ENCODE results near the gene EBLN1. TPM values are rescaled to one million over a fixed set of nuclear protein-coding genes. Genes with fewer than 3 reads are reported as not detected.

Gene EBLN1
- polyA plus RNA-seq, 1 experiment, result not detected

GRCh38 chr10:22174442-22174841 lies 43.4 kb downstream of the EBLN1 start:
- POLR2A ChIA-PET, result no interaction called here
- CTCF ChIA-PET, result no interaction called here
- Histone ChIP-seq H3K36me3 (ENCODE audit: control insufficient read depth, insufficient read depth, low read length) (no peaks in the 10 kb centered on the region), H3K27me3 (ENCODE audit: control insufficient read depth, insufficient read depth, low read length) (no peaks in the 10 kb centered on the region), H3K4me3 (ENCODE audit: low read depth, low read length) (no peak overlapping the region)
- no peak for DNase-seq (ENCODE audit: low read depth)
- TF ChIP-seq, protein P1, sequence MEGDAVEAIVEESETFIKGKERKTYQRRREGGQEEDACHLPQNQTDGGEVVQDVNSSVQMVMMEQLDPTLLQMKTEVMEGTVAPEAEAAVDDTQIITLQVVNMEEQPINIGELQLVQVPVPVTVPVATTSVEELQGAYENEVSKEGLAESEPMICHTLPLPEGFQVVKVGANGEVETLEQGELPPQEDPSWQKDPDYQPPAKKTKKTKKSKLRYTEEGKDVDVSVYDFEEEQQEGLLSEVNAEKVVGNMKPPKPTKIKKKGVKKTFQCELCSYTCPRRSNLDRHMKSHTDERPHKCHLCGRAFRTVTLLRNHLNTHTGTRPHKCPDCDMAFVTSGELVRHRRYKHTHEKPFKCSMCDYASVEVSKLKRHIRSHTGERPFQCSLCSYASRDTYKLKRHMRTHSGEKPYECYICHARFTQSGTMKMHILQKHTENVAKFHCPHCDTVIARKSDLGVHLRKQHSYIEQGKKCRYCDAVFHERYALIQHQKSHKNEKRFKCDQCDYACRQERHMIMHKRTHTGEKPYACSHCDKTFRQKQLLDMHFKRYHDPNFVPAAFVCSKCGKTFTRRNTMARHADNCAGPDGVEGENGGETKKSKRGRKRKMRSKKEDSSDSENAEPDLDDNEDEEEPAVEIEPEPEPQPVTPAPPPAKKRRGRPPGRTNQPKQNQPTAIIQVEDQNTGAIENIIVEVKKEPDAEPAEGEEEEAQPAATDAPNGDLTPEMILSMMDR (IDR thresholded peaks at IDR 0.05; ENCODE audit: insufficient read depth, low read depth, low read length), result no peak

DNA sequence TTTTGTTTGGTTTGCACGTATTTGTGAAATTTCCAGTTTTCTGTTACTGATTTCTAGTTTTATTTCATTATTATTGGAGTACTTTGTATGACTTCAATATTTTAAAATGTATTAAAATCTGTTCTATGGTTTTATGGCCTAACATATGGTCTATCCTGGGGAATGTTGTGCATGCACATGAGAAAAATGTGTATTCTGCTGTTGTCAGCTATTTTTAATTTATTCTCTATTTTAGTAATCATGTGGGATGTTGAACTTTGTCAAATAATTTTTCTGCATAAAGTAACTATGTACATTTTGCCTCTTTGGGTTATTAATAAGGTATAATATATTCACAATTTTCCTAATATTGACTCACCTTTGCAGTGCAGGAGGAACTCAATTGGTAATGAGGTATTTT lies 46.7 kb downstream of the EBLN1 start:
- no peaks in the 10 kb centered on the region for H3K36me3 ChIP-seq (ENCODE audit: control insufficient read depth, insufficient read depth, low read length)
- POLR2A ChIA-PET, result no interaction called here
- DNase-seq (ENCODE audit: low read depth), result no peak
- CTCF ChIA-PET, result interaction anchor here (0.8 kb wide), 1 partner anchor 58 kb away, joined by 3 read pairs; no protein-coding TSS in a partner anchor
- no peak overlapping the region for H3K4me3 ChIP-seq (ENCODE audit: low read depth, low read length)
- TF ChIP-seq, protein P1 (IDR thresholded peaks at IDR 0.05; ENCODE audit: insufficient read depth, low read depth, low read length), result no peak
- H3K27me3 ChIP-seq (ENCODE audit: control insufficient read depth, insufficient read depth, low read length), result no peaks in the 10 kb centered on the region

DNA sequence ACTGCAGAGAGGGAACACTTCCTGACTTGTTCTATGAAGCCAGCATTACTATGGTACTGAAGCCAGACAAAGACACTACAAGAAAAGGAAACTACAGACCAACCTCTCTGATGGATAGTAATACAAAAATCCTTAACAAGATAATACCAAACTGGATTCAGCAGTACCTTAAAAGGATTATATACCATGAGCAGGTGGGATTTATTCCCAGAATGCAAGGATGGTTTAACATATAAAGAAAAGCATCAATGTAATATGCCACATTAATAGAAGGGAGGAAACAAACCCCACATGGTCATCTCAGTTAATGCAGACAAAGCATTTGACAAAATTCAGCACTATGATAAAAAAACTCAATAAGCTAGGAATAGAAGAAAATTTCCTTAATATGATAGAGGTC lies 47.2 kb downstream of the EBLN1 start:
- TF ChIP-seq, protein P1 (IDR thresholded peaks at IDR 0.05; ENCODE audit: insufficient read depth, low read depth, low read length), result no peak
- Histone ChIP-seq H3K27me3 (ENCODE audit: control insufficient read depth, insufficient read depth, low read length) (no peaks in the 10 kb centered on the region), H3K4me3 (ENCODE audit: low read depth, low read length) (no peak overlapping the region), H3K36me3 (ENCODE audit: control insufficient read depth, insufficient read depth, low read length) (no peaks in the 10 kb centered on the region)
- DNase-seq (ENCODE audit: low read depth), result no peak
- ChIA-PET POLR2A (no interaction called here), CTCF (no interaction called here)

GRCh38 chr10:22159979-22160378 lies 57.8 kb downstream of the EBLN1 start:
- ChIA-PET CTCF (no interaction called here), POLR2A (no interaction called here)
- no peak for DNase-seq (ENCODE audit: low read depth)
- TF ChIP-seq, protein P1 (IDR thresholded peaks at IDR 0.05; ENCODE audit: insufficient read depth, low read depth, low read length), result no peak
- no peak overlapping the region for H3K4me3 ChIP-seq (ENCODE audit: low read depth, low read length)
- no peaks in the 10 kb centered on the region for H3K36me3 ChIP-seq (ENCODE audit: control insufficient read depth, insufficient read depth, low read length)
- H3K27me3 ChIP-seq (ENCODE audit: control insufficient read depth, insufficient read depth, low read length), result no peaks in the 10 kb centered on the region

DNA sequence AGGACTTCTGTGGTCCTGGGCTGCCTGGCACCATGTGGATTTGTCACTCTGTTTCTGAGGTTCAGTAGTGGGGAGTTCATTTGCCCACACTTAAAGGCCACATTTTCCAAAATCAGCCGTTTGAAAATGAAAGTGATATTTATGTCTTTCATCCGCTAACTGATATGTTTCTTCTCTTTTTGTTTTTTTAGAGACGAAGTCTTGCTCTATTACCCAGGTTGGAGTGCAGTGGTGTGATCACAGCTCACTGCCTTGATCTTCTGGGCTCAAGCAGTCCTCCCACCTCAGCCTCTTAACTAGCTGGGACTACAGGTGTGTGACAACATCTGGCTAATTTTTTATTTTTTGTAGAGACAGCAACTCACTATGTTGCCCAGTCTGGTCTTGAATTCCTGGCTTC lies 58.6 kb downstream of the EBLN1 start:
- TF ChIP-seq, protein P1 (IDR thresholded peaks at IDR 0.05; ENCODE audit: insufficient read depth, low read depth, low read length), result no peak
- Histone ChIP-seq H3K36me3 (ENCODE audit: control insufficient read depth, insufficient read depth, low read length) (no peaks in the 10 kb centered on the region), H3K4me3 (ENCODE audit: low read depth, low read length) (no peak overlapping the region), H3K27me3 (ENCODE audit: control insufficient read depth, insufficient read depth, low read length) (no peaks in the 10 kb centered on the region)
- CTCF ChIA-PET, result no interaction called here
- POLR2A ChIA-PET, result no interaction called here
- no peak for DNase-seq (ENCODE audit: low read depth)

Other genes starting within 250 kb of the EBLN1 start
- gene DNAJC1, start 214.3 kb downstream of the EBLN1 start, polyA plus RNA-seq (2011; rRNA removed), result 33.2 and 35.2 TPM in 2 replicates
- gene COMMD3, start 98.4 kb upstream of the EBLN1 start, polyA plus RNA-seq (2011; rRNA removed), result 20.9 and 45.9 TPM in 2 replicates
- gene BMI1, start 103.1 kb upstream of the EBLN1 start, polyA plus RNA-seq (2011; rRNA removed), result 20.3 and 44.3 TPM in 2 replicates
- not detected in 2 replicates for gene SPAG6, start 127.5 kb upstream of the EBLN1 start, polyA plus RNA-seq (2011; rRNA removed)